ENCODE results near the gene NCBP1.

Gene NCBP1

GRCh38 chr9:97673922-97674321 lies 40.3 kb downstream of the NCBP1 start:
- ChIA-PET CTCF (interaction anchor here (1.0 to 3.3 kb wide), 2 partner anchors 14 to 28 kb away, joined by 3 to 11 read pairs; no protein-coding TSS in a partner anchor), POLR2A (no interaction called here)
- DNase-seq (ENCODE audit: extremely low spot score): no peak
- TF ChIP-seq, protein P1, sequence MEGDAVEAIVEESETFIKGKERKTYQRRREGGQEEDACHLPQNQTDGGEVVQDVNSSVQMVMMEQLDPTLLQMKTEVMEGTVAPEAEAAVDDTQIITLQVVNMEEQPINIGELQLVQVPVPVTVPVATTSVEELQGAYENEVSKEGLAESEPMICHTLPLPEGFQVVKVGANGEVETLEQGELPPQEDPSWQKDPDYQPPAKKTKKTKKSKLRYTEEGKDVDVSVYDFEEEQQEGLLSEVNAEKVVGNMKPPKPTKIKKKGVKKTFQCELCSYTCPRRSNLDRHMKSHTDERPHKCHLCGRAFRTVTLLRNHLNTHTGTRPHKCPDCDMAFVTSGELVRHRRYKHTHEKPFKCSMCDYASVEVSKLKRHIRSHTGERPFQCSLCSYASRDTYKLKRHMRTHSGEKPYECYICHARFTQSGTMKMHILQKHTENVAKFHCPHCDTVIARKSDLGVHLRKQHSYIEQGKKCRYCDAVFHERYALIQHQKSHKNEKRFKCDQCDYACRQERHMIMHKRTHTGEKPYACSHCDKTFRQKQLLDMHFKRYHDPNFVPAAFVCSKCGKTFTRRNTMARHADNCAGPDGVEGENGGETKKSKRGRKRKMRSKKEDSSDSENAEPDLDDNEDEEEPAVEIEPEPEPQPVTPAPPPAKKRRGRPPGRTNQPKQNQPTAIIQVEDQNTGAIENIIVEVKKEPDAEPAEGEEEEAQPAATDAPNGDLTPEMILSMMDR (IDR thresholded peaks at IDR 0.05; ENCODE audit: control extremely low read depth, extremely low read depth, low read depth, missing control alignments): no peak

- CTCF ChIA-PET: interaction anchor here (0.9 to 1.7 kb wide), 4 partner anchors 12 to 359 kb away, joined by 3 to 4 read pairs (median 3); no protein-coding TSS in a partner anchor
- TF ChIP-seq, protein P1 (IDR thresholded peaks at IDR 0.05; ENCODE audit: control extremely low read depth, extremely low read depth, low read depth, missing control alignments): no peak
- no peak for DNase-seq (ENCODE audit: extremely low spot score)
- POLR2A ChIA-PET: no interaction called here
These were observed 42.0 kb downstream of the NCBP1 start for GRCh38 chr9:97675655-97676054.

DNA sequence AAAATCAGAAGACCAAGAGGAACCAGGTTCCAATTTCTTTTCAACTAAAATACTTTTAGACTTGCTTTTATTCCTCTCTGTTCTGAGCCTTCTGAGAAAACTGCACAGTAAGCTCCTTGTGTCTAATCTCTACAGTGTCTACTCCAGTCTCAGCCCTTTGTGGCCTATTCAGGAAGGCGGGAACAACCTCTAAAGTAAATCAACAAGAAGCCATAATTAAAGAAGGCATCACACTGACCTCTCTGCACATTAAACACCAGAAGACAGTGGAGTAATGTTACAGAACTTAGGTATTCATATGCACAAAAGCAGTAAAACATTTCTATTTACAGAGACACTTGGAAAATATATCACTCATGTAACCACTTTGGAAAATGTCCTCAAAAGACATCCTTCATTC lies 48.6 kb downstream of the NCBP1 start:
- POLR2A ChIA-PET: no interaction called here
- TF ChIP-seq, protein P1 (IDR thresholded peaks at IDR 0.05; ENCODE audit: control extremely low read depth, extremely low read depth, low read depth, missing control alignments): no peak
- CTCF ChIA-PET: interaction anchor here (1.1 to 1.3 kb wide), 3 partner anchors 10 to 213 kb away, joined by 3 to 4 read pairs (median 3); no protein-coding TSS in a partner anchor
- no peak for DNase-seq (ENCODE audit: extremely low spot score)

DNA sequence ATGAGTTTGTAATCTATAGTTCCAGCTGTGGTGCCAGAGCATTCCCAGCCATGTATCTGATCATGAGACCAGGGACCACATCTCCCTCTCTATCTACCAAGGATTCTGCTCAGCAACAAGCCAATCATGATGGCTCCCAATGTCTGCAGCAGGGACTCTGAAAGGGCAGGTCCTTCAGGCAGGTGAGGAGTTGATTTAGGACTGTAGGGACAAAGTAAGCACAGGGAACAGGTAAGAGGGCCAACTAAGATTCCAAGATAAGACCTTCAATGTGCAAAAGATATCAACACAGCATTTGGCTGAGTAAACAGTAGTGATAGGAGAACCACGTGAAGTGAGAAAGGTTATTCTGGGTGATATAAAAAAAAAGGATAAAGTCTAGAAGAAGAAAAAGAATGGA lies 55.0 kb downstream of the NCBP1 start:
- ChIA-PET CTCF (interaction anchor here (0.9 to 2.7 kb wide), 3 partner anchors 10 to 19 kb away, joined by 3 to 16 read pairs (median 3); no protein-coding TSS in a partner anchor), POLR2A (no interaction called here)
- TF ChIP-seq, protein P1 (IDR thresholded peaks at IDR 0.05; ENCODE audit: control extremely low read depth, extremely low read depth, low read depth, missing control alignments): no peak
- DNase-seq (ENCODE audit: extremely low spot score): no peak

GRCh38 chr9:97689401-97690180 lies 56.0 kb downstream of the NCBP1 start:
- TF ChIP-seq, protein P1 (IDR thresholded peaks at IDR 0.05; ENCODE audit: control extremely low read depth, extremely low read depth, low read depth, missing control alignments): no peak
- POLR2A ChIA-PET: no interaction called here
- no peak for DNase-seq (ENCODE audit: extremely low spot score)
- CTCF ChIA-PET: interaction anchor here (2.7 kb wide), 1 partner anchor 11 kb away, joined by 16 read pairs; no protein-coding TSS in a partner anchor

DNA sequence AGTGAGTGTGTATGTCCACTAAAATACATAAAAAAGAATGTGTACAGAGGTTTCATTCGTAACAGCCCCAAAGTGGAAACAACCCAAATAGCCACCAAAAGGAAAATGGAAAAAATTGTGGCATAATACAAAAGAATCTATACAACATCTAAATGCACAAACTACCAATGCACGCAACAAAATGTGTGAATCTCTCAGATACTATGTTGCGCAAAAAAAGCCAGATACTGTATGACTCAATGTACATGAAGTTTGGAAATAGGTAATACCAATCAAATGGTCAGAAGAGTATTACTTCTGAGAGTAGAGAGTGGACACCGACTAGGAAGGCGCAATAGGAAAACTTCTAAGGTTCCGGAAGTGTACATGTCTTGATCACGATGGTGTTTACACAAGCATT lies 61.1 kb downstream of the NCBP1 start:
- ChIA-PET POLR2A (no interaction called here), CTCF (no interaction called here)
- TF ChIP-seq, protein P1 (IDR thresholded peaks at IDR 0.05; ENCODE audit: control extremely low read depth, extremely low read depth, low read depth, missing control alignments): no peak
- no peak for DNase-seq (ENCODE audit: extremely low spot score)
